Stimulated activated CD4-positive, alpha-beta T cell treated with anti-CD3 and anti-CD28 coated beads, Interleukin-2, amount 100 ng/mL, for 4 hours (primary cell): ENCODE results near the gene COCH.
"Not testable (repeated sequence)": the region's sequence is repeated elsewhere in the genome, so short reads cannot be mapped to it uniquely, and the experiment has no call there.

Experiments
- DNase-seq: peaks from one replicate; pipeline ENCODE4 v3.0.0-alpha.2; 2020; ENCODE audit warnings: low read depth

Gene COCH

DNA sequence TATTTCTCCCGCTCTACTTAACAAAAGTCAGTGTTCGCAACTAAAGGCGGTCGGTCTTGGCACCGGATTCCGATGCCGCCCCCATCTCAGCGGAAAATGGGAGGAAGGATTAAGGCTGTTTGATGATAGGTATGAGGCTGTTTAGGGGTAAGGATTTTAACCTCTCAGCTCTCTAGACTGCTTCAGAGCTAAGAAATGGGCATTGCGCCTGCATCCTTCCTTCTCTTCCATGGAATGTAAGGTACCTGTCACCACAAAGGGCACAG, 1.4 kb downstream of the COCH start:
- no peak for DNase-seq

DNA sequence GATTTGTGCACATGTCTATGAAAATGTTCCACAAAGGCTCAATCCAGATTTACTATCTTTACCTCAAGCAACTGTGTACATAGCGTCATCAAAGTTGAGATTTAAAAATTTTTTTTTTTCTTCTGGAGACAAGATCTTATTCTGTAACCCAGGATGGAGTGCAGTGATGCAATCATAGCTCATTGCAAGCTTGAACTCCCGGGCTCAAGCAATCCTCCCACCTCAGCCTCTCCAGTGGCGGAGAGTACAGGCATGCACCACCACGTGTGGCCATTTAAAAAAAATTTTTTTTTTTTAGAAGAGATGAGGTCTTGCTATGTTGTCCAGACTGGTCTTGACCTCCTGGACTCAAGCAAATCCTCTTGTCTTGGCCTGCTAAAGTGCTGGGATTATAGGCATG, 2.3 kb downstream of the COCH start:
- no peak for DNase-seq

DNA sequence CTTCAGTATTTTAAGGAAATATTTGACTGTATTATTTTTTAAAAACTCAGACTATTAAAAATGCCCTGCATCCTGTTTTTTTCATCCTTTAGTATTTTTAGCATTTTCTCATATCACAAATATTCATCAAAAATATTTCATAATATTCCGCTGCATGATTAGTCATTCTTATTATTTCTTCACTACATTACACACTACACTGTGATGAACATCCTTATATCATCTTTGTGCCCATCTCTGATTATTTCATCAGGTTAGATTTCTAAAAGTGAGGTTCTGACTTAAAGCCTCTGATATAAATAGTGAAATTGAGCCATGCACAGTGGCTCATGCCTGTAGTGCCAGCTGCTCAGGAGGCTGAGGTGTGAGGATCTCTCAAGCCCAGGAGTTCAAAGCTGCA, 8.1 kb downstream of the COCH start:
- no peak for DNase-seq

GRCh38 chr14:30883508-30884294, 9.3 kb downstream of the COCH start:
- no peak for DNase-seq

GRCh38 chr14:30884901-30885300, 10.5 kb downstream of the COCH start:
- DNase-seq: no peak

- no peak for DNase-seq
Measured at GRCh38 chr14:30885840-30886740, 11.7 kb downstream of the COCH start.

DNA sequence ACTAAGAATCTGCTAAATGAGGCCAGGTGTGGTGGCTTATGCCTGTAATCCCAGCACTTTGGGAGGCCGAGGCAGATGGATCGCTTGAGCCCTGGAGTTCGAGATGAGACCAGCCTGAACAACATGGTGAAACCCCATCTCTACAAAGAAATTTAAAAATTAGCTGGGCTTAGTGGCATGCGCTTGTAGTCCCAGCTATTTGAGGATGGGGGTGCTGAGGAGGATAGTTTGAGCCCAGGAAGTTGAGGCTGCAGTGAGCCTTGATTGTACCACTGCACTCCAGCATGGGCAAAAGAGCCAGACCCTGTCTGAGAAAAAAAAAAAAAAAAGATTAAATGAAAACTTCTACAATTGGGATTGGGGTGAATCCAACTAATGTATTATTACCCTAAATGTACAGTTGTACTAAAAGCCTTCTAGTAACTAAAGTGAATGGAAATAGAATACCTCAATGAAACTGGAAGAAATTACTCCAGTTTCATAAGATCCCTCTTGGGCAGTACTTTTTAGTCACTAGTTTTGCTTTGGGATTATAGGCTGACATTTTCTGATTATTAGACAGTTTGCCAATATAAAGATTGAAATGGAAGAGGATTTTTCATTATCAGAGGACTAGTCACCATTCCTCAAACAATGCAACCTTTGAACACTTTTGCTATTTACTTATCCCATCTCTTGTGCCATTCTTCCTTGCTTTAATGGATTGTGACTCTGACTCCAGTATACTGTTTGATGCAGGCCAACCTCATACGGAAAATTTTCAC, 14.3 kb downstream of the COCH start:
- no peak for DNase-seq

GRCh38 chr14:30889244-30889594, 14.9 kb downstream of the COCH start:
- DNase-seq: no peak

DNA sequence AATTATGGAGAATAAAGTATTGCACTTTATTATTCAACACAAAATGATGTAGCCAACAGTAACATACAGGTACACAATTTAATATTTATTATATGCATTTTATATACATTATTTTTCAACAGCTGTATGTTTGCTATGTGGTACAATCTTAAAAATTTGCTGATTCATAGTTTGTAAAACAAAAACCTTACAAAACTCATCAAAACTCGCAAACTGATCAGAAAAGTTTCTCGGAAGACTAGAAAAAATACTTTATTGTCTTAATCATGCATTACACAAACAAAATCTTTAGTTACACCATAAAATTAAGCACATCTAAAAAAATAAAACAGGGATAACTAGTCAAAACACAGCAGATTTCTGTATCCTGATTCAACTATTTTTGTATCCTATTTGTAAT, 19.5 kb downstream of the COCH start:
- DNase-seq: no peak

- no peak for DNase-seq
Measured at GRCh38 chr14:30894923-30895515, 20.7 kb downstream of the COCH start.

DNA sequence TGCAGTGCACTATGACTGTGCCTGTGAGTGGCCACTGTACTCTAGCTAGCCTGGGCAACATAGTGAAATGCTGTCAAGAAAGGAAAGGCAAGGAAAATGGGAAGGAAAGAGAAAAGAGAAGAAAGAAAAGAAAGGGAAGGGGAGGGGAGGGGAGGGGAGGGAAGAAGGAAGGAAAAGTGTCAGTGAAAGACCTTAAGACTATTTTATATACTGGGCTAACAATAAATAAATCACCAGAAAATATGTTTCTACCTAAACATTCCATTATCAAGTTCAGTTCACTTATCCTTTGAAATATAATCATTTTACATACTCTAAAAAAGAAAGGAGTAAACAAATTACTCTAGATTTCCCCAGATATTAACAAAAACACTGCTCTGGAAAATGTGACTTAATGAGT, 22.1 kb downstream of the COCH start:
- DNase-seq: no peak

DNA sequence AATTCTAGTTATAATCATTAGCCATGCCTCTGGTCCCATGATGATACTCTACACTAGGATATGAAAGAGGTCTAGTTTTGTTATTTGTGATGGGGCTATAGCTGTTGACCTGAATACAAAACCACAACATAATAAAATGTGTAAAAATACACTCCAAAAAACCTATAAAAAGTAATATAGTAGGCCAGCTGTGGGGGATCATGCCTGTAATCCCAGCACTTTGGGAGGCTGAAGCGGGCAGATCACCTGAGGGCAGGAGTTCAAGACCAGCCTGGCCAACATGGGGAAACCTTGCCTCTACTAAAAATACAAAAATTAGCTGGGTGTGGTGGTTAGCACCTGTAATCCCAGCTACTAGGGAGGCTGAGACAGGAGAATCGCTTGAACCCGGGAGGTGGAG, 22.8 kb downstream of the COCH start:
- DNase-seq: not testable (repeated sequence)

DNA sequence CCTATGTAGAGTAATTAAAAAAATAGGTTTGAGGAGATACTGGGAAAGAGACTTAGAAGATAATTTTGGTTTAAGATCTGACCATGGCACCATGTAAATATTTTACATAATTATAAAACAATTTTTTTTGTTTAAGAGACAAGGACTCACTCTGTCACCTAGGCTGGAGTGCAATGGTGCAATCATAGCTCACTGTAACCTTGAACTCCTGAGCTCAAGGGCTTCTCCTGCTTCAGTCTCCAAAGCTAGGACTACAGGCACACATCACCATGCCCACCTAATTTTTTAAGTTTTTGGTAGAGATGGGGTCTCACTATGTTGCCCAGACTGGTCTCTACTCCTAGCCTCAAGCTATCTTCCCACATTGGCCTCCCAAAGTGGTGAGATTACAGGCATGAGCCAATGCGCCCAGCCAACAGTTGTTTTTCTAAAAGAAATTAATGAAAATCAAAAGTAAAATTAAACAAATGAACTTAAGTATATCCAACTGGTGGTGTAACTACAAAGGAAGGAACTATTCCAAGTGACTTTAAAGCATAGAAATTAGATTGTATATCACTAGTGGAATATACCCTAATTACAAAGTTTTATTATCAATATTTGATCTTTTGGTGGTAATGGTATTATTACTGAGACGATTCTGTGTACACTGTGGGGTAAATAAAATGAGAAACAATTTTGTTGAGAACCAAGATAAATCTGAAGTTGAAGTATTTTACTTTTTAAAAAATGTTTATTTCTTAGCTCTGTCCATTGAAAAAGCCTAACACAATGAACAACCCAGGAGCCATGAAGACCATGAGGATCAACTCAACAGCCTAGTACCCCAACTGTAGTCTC, 29.1 kb downstream of the COCH start:
- DNase-seq: no peak

DNA sequence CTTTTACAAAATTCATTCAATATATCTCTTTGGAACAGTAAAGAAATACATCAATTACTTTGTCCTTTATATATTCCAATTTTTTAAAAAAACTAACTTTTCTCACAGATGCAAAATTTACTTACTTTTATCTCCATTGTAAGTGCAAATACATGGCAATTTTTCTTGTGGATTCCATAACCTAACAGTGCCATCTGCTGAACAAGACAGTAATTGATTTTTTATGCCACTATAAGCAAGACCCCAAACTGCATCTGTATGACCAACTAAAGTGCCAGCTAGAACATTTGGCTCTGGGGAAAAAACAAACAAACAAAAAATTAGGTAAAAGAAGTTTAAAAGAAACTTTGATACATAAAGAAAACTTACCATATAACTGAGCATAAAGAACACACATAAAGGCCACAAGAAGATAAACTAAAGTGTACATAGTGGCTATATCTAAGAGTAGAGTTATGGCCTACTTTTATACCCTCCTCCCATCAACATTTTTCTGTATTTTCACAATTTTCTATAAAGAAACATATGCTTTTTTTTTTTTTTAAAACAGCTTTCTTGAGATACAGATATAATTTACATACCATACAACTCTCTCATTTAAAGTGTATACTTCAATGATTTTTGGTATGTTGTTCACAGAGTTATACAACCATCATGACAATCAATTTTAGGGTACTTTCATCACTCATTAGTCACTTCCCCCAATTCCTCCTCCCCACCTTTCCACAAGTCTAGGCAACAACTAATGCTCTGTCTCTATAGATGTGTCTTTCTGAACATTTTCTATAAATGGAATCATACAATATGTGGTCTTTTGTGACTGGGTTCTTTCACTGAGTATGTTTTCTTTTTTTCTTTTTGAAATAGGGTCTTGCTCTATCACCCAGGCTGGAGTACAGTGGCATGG, 32.6 kb downstream of the COCH start:
- DNase-seq: no peak

- DNase-seq: no peak
Measured at GRCh38 chr14:30907659-30908057, 33.3 kb downstream of the COCH start.

- no peak for DNase-seq
Measured at GRCh38 chr14:30908826-30909225, 34.5 kb downstream of the COCH start.

DNA sequence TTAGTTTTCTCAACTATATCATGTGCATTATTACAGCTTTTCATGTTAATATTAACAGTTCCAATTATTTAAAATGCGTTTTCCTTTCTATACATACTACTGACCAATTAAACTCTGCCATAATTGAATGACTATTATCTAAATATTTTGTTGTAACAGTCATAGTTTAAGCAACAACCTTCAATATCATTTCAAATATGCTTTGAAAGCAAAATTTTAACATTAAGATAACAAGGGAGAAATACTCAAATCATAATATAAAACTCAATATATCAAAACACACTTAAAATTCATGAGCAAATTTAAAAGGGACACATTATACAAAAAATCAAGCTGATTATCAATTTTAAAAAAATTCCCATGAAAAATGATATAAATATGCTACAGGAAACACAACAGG, 40.5 kb downstream of the COCH start:
- no peak for DNase-seq

DNA sequence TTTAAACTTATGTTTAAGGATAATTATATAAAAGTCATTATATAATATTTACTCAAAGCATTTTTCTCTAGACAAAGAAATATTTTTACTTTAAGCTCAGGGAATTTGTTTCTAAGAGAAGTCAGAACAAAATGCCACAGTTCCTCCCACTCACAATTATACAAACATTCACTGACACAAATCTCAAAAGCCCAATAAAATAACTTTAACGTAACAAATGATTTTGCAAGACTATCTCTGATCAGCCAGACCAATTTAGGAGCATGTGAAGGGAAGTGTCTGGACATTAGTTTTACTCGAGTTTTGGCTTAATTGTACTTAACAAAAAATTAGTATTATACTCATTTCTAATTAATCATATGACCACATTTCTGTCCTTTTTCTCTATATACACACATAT, 41.2 kb downstream of the COCH start:
- no peak for DNase-seq

- no peak for DNase-seq
Measured at GRCh38 chr14:30921305-30921704, 46.9 kb downstream of the COCH start.

DNA sequence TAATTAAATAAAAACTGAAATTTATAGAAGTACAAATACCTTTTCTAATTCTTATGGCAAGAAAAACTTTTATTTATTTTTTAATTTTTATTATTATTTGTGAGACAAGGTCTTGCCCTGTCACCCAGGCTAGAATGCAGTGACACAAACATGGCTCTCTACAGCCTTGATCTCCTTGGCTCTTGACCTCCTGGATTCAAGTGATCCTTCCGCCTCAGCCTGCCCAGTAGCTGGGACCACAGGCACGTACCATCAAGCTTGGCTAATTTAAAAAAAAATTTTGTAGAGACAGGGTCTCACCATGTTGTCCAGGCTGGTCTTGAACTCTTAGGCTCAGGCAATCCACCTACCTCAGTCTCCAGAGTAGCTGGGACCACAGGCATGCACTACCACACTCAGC, 47.4 kb downstream of the COCH start:
- no peak for DNase-seq

DNA sequence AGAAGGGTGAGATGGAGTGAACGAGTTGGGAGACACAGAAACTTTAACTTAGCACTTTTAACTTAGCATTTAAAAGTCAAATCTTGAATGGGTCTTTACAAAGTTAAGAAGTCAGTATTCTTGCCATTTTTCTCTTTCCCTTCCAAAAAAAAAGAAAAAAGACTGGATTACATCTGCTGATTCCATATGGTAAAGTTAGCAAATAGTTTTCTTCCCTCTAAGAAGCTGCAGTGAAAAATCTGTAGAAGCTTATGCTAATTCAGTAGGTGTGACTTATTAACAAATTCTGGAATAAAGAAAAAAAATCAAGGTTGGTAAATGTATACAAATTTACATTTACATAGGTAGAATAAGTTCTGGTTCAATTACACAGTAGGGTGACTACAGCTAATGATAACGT, 50.9 kb downstream of the COCH start:
- DNase-seq: no peak
